ENCODE data around the gene HILPDA. TPM values are rescaled to one million over a fixed set of nuclear protein-coding genes. Genes with fewer than 3 reads are reported as not detected.

Gene HILPDA
- total and polyA plus RNA-seq, 9 of the 15 experiments (the other 6 are each of a cell fraction or from before 2014, with no cell fraction given), result 8.3 to 71.8 (median 23.5) TPM

DNA sequence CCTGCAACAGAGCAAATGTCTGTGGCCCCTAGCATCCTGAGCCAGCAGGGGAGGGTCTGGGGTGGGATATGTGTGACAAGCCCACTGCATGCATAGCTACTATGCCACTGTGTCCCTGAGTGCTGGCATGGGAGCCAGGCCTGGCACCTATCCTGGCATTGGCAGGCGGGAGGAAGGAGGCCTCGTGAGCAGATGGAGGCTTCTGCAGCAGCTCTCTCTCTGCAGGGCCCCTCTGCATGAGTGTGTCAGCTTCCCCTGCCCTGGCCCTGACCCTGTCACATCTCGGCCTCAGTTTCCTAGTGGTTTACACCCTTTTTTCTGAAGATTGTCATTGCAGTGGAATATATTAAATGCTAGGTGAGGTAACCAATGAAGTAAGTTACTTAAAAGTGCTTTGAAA is 32.8 kb upstream of the HILPDA start (continued):
- TF ChIP-seq, protein P1, sequence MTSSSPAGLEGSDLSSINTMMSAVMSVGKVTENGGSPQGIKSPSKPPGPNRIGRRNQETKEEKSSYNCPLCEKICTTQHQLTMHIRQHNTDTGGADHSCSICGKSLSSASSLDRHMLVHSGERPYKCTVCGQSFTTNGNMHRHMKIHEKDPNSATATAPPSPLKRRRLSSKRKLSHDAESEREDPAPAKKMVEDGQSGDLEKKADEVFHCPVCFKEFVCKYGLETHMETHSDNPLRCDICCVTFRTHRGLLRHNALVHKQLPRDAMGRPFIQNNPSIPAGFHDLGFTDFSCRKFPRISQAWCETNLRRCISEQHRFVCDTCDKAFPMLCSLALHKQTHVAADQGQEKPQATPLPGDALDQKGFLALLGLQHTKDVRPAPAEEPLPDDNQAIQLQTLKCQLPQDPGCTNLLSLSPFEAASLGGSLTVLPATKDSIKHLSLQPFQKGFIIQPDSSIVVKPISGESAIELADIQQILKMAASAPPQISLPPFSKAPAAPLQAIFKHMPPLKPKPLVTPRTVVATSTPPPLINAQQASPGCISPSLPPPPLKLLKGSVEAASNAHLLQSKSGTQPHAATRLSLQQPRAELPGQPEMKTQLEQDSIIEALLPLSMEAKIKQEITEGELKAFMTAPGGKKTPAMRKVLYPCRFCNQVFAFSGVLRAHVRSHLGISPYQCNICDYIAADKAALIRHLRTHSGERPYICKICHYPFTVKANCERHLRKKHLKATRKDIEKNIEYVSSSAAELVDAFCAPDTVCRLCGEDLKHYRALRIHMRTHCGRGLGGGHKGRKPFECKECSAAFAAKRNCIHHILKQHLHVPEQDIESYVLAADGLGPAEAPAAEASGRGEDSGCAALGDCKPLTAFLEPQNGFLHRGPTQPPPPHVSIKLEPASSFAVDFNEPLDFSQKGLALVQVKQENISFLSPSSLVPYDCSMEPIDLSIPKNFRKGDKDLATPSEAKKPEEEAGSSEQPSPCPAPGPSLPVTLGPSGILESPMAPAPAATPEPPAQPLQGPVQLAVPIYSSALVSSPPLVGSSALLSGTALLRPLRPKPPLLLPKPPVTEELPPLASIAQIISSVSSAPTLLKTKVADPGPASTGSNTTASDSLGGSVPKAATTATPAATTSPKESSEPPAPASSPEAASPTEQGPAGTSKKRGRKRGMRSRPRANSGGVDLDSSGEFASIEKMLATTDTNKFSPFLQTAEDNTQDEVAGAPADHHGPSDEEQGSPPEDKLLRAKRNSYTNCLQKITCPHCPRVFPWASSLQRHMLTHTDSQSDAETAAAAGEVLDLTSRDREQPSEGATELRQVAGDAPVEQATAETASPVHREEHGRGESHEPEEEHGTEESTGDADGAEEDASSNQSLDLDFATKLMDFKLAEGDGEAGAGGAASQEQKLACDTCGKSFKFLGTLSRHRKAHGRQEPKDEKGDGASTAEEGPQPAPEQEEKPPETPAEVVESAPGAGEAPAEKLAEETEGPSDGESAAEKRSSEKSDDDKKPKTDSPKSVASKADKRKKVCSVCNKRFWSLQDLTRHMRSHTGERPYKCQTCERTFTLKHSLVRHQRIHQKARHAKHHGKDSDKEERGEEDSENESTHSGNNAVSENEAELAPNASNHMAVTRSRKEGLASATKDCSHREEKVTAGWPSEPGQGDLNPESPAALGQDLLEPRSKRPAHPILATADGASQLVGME (CRISPR knock-in tag; IDR thresholded peaks at IDR 0.05), result no peak
- TF ChIP-seq POLR2G (IDR thresholded peaks at IDR 0.05; ENCODE audit: low read depth, low read length) (no peak), RNF2 (IDR thresholded peaks at IDR 0.05) (no peak)

DNA sequence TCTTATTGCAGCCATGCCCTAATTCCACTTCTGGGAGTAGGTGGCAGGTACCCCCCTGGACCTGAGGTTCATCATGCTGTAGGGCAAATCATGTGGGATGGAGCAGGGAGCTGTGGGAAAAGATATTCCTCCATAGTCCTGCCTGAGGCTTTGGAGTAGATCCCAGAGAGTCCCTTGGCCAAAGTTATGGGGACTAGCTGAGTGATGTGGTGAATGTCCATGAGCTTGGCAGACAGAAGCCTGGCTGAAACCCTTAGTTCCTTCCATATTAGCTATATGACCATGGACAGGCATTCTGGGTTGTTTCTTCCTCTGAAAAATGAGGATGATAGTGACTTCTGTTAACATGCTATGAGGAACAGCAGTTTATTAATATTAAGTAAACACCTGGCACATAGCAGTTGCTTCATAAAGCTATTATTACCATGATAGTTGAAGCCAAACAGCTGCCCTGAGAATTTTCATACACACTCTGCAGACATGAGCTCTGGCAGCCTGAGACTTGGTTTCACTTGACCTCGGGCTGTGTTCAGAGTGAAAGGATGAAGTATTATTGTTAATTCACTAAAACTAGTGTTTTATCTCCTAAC is 30.9 kb upstream of the HILPDA start:
- intact Hi-C loops (cut with micrococcal nuclease), result loop anchor here (1.0 to 5.0 kb wide), 2 partner anchors 26 to 53 kb away; partner anchors contain the start of gene METTL2B
- DNase-seq (ENCODE audit: extremely low read depth in 1 of 4, low spot score in 3 of 4) (no peak), FAIRE-seq (no peak), ATAC-seq (no peak)
- 14% methylated on average over 1 of the region's 1 CpG for WGBS (ENCODE audit: insufficient coverage, low coverage, missing lambda C conversion rate)
- BruUV-seq (replicated peaks), result no TSS peak
- TF ChIP-seq ZC3H4 (CRISPR knock-in tag; IDR thresholded peaks at IDR 0.05; ENCODE audit: borderline replicate concordance) (0 out of 2 replicates have a peak, but pooled peaks have one; percentile 36), L3MBTL2 (IDR thresholded peaks at IDR 0.05) (no peak), ZNF140 (CRISPR knock-in tag; IDR thresholded peaks at IDR 0.05) (no peak), SOX6 (IDR thresholded peaks at IDR 0.05) (no peak), RBM15 (IDR thresholded peaks at IDR 0.05; ENCODE audit: insufficient read depth, low read length) (no peak)
- TF ChIP-seq, protein P2, sequence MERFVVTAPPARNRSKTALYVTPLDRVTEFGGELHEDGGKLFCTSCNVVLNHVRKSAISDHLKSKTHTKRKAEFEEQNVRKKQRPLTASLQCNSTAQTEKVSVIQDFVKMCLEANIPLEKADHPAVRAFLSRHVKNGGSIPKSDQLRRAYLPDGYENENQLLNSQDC (CRISPR knock-in tag; IDR thresholded peaks at IDR 0.05), result no peak
- POLR2A ChIA-PET, result interaction anchor here (0.6 to 2.3 kb wide), 10 partner anchors 10 to 742 kb away, joined by 3 to 10 read pairs (median 4); partner anchors contain the start of genes HILPDA, IMPDH1 and METTL2B
- H3K4me1 ChIP-seq (replicated peaks in 1 of 2; ENCODE audit: control insufficient read depth in 2 of 2, insufficient read depth in 2 of 2, low read length in 2 of 2), result peaks cover 5 to 7% of the 10 kb centered on the region in 2 experiments; a peak in 3 of 5 replicates
- in situ Hi-C loops (cut with MboI), result loop anchor here (5.0 kb wide), 1 partner anchor 38 kb away; no protein-coding TSS in a partner anchor
- H3K27ac ChIP-seq (ENCODE audit: extremely low read depth, low read depth, low read length), result no peak overlapping the region
- peaks cover 4% of the 10 kb centered on the region in 2 experiments; a peak in 2 of 5 replicates for H3K27me3 ChIP-seq (ENCODE audit: control insufficient read depth in 2 of 2, insufficient read depth in 2 of 2, low read length in 2 of 2)
- no peak overlapping the region for H3K4me2 ChIP-seq (ENCODE audit: insufficient read depth, low read length)
- no peaks in the 10 kb centered on the region for H3K9me3 ChIP-seq (replicated peaks; ENCODE audit: control insufficient read depth, insufficient read depth, low read depth, low read length)
- no peaks in the 10 kb centered on the region for H3K36me3 ChIP-seq (ENCODE audit: control insufficient read depth, insufficient read depth, low read length)
- H3K79me2 ChIP-seq (ENCODE audit: control insufficient read depth, insufficient read depth, low read length), result no peaks in the 10 kb centered on the region
- CTCF ChIA-PET (ENCODE audit: low intra/inter-chr PET ratio), result interaction anchor here (1.7 to 9.7 kb wide), 3 partner anchors 27 to 77 kb away, joined by 12 to 173 read pairs (median 134); no protein-coding TSS in a partner anchor
- no peaks in the 10 kb centered on the region for H4K20me1 ChIP-seq (replicated peaks; ENCODE audit: control insufficient read depth, insufficient read depth, low read length)
- H2AFZ ChIP-seq (ENCODE audit: low read depth, low read length), result no peak overlapping the region
- no peak overlapping the region for H3K9ac ChIP-seq (ENCODE audit: insufficient read depth in 1 of 2, low read depth in 2 of 2, low read length in 2 of 2)
- no peaks in the 10 kb centered on the region for H3K9me1 ChIP-seq (ENCODE audit: control insufficient read depth, insufficient read depth, low read length)
- no peak overlapping the region for H3K4me3 ChIP-seq

Data from K562 (cell line).